ENCODE data around the gene PLEKHD1.
"Not testable (repeated sequence)": the region's sequence is repeated elsewhere in the genome, so short reads cannot be mapped to it uniquely, and the experiment has no call there.

PLEKHD1 gene

DNA sequence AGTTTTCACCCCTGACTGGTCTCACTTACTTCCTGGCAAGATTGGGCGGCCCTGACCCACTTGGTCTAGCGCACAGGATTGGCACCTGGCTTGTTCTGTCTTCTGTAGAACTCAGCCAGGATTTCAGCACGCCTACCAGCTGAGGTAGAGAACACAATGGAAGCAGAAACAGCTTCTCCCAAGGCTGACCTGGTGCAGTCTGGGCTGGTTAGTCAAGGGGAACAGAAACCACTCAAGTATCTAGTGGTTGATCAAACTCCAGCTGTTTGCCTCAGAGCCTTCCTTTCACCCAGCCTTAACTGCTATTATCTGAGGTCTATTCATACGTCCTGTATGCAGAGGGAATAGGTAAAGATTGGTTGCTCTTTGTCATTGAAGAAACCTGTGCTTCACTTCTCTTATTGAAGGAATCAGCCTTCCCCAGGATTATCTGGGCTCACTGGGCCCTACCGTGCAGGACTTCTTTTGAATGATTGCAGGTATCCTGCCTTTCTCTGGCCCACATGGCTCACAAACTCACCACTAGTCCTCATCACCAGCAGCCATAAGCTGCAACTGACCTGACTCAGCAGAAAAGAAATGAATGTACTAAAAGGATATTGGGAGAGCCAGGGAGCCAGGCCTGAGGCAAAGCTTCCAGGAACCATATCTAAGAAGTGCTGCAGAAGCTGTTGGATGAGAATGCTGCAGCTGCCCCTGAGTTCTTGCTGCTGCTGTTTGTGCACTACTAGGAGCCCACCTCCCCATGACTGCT is 2.5 kb upstream of the PLEKHD1 start:
- DNase-seq (ENCODE audit: low read depth): no peak

DNA sequence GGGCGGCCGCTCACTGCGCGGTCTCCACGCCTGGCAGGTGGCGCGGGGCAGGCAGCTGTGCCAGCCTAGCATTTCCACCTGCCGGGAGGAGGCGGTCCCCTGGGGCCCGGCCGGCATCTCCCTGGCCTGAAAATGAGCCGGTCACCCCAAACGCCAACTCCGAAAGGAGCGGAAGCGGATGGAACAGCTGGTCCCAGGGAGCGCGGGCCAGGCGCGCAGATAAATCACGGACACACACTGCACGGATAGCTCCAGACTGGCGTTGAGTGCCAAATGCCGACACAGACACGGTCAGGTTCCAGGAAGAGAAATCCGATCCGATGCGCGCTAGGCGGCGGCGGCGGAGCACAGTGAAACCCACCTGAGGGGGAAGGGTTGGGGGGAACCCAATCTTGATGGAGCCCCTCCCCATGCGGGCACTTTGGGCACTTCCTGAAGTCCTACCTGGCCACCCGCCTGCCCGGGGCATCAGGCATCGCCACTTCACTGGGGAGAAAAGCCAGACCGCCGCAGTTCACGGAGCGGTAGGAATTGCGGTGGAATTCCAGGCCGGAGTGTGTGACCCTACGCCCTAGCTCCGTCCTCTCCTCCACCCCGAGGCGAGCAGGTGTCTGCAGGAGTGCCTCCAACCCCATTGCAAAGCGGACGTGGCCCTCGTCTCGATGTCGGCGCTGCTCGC is 624 bp upstream of the PLEKHD1 start:
- DNase-seq (ENCODE audit: low read depth): no peak

DNA sequence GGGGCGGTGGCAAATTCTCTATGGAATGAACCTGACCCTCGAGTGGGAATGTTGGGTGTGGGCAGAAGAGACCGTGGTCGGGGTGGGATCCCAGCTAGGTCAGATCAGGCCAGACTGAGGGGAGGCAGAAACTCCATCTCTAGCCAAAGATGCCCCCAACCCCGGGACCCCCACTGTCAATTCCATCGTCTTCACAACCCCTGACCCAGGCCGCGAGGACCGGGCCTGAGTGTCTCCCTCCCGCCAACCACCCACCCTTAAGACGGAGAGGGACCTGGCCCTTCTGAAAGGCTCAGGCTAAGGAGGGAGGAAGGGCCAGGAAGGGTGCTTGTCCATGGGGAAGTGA is 760 bp downstream of the PLEKHD1 start:
- no peak for DNase-seq (ENCODE audit: low read depth)

DNA sequence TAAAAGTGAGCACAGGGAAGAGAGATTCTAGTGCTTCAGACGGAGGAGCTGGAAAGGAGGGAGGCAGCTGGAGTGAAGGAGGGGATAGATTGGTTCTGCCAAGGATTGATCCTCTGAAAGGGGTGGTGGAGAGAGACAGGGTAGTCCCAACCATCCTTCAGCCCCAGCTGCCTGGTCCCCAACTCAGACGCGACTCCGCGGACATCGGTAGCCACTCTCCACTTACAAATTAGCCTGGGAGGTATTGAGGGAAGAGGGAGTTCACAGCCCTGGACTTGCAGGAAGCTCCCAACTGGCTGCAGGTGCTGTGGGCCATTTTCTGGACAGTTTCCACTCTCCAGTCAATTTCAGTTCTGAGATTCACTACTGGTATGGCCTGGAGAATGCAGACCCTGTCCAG is 1.2 kb downstream of the PLEKHD1 start:
- no peak for DNase-seq (ENCODE audit: low read depth)

DNA sequence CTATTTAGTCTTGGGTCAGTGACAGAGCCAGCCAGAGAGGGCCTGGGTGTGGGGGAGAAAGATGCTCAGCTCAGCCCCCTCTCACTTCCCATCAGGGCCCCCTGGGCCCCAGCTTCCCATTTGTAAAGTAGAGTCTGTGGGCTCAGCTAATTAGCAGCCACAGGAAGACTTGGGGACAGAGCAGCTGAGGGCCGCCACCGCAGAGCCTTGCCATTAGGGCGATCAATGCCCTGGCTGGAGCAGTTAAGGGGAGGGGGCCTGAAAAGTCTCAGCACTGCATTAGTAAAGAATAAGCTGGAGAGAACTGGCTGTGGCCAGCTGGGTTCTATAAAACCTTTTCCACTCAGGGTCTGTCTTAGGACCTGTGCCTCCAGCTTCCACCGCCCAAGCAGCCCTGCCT is 2.7 kb downstream of the PLEKHD1 start:
- no peak for DNase-seq (ENCODE audit: low read depth)

DNA sequence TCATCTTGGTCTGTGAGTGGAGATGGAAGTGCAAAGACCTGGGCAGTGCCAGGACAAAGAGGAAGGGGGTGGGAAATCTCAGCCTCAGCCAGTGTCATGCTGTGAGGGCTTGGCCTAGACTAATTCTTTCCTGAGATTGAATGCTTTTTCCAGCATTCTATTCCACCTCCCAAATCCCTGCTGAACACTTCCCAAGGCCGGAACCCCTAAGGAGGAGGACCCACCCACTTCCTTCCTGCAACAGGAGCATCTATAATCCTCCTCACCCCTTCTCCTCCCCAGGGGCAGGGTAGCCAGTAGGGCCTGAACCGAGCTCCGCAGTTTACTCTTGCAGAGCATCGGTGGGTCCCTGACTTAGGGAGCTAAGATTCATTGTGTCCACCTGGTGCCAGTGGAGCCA is 3.2 kb downstream of the PLEKHD1 start:
- DNase-seq (ENCODE audit: low read depth): no peak

DNA sequence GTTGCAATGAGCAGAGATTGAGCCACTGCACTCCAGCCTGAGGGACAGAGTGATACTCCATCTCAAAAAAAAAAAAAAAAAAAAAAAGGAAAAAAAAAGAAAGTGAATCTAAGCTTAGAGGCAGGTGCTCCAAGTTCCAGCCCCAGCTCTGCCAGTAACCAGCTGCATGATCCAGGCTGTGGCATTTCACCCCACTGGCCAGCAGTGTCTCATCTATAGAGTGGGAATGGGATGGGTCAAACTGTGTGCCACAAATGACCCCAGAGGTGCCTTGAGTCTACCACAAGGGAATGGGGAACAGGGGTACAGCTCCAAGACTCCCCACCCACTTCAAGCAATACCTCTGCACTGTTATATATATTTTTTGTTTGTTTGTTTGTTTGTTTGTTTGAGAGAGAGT is 5.0 kb downstream of the PLEKHD1 start:
- no peak for DNase-seq (ENCODE audit: low read depth)

DNA sequence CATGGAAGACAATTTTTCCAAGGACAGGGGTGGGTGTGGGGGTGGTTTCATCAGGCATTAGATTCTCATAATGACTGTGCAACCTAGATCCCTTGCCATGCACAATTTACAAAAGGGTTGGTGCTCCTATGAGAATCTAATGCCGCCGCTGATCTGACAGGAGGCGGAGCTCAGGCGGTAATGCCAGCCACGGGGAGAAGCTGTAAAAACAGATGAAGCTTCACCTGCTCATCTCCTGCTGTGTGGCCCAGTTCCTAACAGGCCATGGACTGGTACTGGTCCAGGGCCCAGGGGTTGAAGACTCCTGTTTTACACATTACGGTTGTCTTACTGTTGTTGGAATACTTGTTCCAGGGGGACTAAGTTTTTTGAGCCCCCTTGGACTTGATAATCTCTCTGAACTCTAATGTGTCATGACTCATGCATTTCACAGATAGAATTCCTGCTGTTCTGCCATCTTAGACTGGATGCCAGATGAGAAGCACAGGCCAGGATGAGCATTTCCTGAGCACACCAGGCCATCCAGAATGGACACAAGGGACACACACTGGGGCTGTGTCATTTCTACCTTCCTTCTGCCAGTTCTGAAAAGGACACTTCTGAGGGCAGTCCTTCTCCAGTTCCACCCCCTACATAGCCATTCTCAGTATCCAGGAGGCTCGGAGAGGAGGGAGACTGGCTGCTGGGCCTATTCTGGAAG is 5.8 kb downstream of the PLEKHD1 start:
- DNase-seq (ENCODE audit: low read depth): no peak

DNA sequence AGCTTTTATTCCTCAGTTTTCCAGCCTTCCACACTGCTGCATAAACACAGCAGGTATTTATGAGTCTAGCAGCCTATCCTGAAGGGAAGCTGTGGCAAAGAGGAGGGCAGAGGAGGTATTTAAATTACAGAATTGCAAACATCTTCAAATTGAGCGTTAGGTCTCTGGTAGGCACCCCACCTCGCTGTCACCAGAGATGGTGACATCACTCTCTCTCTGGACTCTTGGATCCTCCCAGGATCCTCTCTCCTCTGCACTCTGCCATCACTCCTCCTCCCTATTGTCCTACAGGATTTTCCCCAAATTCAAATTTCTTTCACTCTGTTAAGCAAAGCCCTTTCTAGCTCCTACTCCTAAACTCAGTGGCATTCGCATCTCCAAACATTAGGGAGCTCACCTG is 6.7 kb downstream of the PLEKHD1 start:
- no peak for DNase-seq (ENCODE audit: low read depth)

DNA sequence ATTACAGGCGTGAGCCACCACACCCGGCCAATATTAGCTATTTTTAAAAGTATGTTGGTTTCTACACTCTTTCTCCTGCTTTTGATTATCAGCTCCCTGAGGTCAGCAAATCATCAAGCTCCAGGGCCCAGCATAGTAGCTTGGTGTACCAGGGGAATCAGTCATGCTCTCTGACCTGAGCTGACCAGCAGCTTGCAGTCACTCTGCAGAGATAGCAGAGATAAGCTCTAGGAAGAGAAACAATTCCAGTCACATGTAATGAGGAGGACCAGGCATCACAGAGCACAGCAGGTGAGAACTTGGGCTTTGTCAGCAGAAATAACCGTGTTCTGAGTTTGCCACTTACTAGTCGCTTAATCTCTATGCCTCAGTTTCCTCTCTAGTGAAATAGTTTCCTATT is 8.5 kb downstream of the PLEKHD1 start:
- DNase-seq (ENCODE audit: low read depth): no peak

DNA sequence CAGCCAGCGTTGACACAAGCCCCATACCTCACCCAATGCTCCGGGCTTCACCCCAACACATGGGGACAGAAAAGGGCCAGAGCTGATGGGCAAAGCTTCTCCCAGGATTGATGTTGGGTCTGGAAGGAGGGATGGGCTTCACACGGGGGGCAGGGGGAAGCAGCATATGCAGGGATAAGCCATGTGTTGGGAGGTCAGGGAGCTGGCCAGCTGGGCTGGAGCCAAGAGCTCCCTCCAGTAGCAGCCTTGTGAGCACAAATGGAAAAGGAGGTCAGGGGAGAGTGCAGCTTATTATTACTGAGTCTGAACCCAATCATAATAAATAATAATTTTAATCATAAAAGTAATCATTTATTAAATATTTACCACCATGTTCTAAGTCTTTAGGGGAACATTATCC is 9.3 kb downstream of the PLEKHD1 start:
- no peak for DNase-seq (ENCODE audit: low read depth)

DNA sequence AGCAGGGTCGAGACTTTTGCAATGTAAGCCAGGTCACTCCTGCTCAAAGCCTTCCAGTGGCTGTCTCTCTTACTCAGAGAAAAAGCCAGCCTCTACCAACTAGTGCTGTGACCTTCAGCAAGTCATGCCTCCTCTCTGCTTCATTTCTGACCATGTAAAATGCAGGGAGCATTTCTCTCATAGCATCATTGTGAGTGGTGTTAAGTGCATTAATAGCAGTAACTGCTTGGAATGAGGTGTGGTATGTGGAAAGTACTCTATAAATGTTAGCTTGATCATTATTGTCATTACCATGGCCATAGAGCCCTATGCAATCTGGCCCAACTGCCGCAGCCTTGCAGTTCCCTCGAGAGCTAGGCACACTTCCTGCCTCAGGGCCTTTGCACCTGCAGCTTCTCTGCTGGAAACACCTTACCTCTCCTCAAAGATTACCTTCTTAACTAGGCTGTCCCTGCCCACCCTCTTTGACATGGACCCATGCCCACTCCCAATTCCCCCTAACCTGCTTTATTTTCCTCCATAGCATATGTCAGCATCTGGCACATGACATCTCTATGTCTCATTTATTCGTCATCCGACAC is 10.9 kb downstream of the PLEKHD1 start:
- DNase-seq (ENCODE audit: low read depth): no peak

DNA sequence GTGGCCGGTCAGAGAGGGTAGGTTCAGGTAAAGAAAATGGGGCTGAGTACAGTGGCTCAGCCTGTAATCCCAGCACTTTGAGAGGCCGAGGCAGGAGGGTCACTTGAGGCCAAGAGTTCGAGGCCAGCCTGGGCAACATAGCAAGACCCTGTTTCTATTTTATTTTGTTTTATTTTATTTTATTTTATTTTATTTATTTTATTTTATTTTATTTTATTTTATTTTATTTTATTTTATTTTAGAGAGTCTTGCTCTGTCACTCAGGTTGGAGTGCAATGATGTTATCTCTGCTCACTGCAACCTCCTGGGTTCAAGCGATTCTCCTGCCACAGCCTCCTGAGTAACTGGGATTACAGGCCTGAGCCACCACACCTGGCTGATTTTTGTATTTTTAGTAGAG is 13.3 kb downstream of the PLEKHD1 start:
- not testable (repeated sequence) for DNase-seq (ENCODE audit: low read depth)

DNA sequence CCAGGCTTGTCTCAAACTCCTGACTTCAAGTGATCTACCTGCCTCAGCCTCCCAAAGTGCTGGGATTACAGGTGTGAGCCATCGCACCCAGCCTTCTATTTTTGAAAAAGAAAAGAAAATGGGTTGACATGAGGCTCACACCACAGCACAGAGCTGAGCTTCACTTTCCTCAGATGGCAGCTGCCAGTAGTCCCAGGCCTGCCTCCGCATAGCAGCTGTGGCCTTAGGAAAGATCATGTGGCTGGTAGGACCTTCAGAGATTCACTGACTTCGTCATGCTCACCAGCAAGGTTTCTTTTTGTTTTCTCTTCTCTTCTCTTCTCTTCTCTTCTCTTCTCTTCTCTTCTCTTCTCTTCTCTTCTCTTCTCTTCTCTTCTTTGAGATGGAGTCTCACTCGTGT is 13.8 kb downstream of the PLEKHD1 start:
- DNase-seq (ENCODE audit: low read depth): not testable (repeated sequence)

DNA sequence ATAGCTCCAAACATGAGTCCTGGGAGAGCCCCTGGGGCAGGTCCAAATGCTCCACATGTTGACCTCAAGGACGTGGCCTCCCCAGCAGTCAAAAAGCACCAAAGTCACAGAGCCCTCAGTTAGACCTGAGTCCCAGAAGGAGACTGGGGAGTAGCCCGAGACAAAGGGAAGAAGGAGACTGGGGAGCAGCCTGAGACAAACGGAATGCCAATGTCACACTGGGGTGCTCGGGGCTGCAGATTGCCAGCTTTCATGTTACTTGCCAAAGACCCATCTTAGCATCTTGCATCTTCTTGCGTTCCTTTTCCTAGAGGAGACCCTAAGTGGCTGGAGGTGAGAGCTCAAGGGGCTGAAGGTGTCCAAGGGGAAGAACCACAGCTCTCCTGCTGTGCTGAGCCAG is 14.9 kb downstream of the PLEKHD1 start:
- no peak for DNase-seq (ENCODE audit: low read depth)

DNA sequence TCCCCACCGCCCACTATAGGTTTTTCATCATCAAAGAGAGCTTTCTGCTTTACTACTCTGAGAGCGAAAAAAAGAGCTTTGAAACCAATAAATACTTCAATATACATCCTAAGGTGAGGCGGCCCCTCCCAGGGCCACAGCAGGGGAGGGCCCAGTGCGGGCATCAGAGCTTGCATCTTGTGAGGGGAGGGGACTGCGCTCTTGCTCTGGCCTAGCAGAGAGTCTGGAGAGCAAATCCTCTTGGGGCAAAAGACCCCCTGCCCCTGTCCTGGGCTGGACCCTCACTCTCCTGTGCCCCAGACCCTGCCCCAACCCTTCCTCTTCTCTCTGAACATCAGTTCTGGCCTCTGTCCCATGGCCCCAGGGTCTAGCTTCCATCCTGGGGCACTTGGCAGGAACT is 15.6 kb downstream of the PLEKHD1 start:
- DNase-seq (ENCODE audit: low read depth): no peak

DNA sequence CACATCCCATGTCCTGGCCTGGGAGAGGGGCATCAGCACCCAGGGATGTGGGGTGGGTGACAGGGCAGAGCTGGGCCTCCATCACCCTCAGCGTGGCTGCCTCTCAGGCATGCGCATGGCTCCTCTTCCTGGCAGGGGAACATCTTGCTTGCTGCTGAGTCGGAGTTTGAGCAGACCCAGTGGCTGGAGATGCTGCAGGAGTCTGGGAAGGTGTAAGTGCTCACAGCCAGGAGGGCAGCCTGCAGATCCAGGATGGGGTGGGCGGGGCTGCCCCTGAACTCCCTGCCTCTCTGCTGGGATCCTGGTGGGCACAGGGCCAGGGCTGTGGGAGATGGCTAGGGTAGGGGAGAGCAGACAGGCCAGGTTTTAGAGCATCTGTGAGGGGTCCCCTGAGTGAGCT is 16.2 kb downstream of the PLEKHD1 start:
- DNase-seq (ENCODE audit: low read depth): no peak

DNA sequence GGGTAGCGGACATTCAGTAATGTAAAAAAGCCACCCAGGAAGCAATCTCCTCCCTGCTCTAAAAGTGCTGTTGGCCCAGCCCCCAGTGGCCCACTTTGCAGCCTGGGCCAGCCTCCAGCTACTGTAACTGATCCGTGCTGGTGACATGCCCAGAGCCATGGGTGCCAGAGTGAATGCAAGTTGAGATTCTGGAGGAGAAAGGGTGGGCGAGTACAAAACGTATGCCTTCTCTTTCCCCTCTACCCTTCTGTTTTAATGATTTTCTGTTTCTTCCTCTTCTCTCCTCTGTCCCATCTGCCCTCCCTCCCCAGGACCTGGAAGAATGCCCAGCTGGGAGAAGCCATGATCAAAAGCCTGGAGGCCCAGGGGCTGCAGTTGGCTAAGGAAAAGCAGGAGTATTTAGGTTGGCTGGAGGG is 16.9 kb downstream of the PLEKHD1 start:
- DNase-seq (ENCODE audit: low read depth): no peak

DNA sequence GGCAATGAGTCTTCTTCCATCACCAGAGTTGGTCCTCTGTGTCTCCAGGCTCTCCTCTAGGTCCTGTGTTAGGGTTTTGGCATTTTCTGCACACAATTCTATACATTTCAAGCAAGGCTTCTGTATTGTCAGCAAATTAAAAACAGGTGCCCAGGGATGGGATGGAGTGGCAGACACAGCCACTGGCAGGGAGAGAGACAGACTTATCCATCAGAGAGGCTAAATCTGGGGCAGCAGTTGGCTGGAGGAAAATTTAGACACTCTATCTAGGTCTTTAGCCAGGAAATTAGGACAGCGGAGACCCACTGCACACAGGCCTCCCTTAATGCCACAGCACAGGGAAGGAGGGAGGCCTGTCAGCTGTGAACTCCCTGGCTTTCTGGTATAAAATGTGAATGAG is 20.2 kb downstream of the PLEKHD1 start:
- DNase-seq (ENCODE audit: low read depth): no peak

DNA sequence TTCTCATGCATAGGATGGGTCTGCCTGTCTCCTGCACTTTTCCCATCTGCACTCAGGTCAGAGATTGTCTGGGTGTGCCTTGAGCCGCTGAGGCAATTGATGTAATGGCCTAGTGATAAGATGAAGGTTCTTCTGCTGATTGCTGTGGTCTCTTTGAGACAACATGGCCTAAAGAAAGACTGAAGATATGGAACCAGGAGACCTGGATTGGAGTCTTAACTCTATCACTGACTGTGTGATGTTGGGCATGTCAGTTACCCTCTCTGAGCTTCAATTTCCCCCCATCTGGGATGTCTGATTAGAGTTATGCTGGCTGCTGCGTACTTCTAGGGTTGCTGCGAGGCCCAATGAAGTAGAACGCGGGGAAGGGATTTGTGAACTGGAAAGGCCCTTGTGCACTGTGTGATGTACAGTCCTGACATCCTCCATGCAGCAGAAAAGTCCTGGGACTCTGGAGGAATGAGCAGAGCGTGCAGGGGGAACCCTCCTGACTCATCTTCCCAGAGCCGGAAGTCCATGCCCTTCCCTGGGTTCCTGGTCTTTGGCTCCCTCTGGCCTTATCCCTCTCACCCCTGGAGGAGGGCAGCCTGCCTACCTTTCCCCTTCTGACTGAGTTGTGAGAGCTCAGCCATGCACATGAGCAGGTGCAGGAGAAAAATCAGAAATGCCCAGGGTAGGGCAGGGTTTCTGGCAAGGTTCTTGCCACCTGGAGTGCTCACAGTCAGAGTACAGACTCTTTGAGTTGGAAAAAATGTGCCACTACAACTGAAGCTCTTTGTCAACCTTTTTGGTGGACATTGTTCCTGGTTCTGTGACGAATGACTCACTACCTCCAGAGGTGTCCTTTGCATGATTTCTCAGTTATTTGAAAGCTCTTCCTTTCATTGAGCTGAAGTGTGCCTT is 21.1 kb downstream of the PLEKHD1 start:
- no peak for DNase-seq (ENCODE audit: low read depth)

DNA sequence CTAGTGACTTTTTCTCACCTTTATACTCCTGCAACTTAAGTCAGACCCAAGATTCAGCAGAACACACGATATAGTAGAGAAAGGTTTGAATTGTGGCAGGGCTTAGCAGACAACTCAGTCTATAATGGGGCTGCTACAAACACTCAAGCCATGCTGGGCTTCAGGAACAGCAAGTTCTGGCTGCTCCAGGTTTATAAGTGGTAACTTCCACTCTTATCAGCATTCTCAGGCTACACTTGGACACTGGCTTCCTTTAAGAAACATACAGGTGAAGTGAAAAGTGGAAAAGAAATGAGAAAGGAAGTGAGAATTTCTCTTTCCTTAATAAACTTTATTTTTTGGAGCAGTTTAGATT is 21.7 kb downstream of the PLEKHD1 start:
- no peak for DNase-seq (ENCODE audit: low read depth)

Measured in T follicular helper cell (primary cell).